Dendritic cell treated with granulocyte-macrophage colony-stimulating factor and Interleukin-4, amounts not matched to agents 40 ng/mL and 50 ng/mL, for 4 days (primary cell): ENCODE results near the gene BMP7.

Experiments used
- H3K27ac Mint-ChIP-seq: one replicate; pipeline ENCODE4 v1.8.0; 2022; ENCODE audit warnings: mild to moderate bottlenecking, mixed read lengths
- H3K27me3 Mint-ChIP-seq: one replicate; pipeline ENCODE4 v1.8.0; 2022; ENCODE audit warnings: mild to moderate bottlenecking, mixed read lengths
- H3K36me3 Mint-ChIP-seq: one replicate; pipeline ENCODE4 v1.8.0; 2022; ENCODE audit warnings: low read depth, mixed read lengths
- H3K4me1 Mint-ChIP-seq: one replicate; pipeline ENCODE4 v1.8.0; 2022; ENCODE audit warnings: low read depth, mixed read lengths
- H3K4me3 Mint-ChIP-seq: one replicate; pipeline ENCODE4 v1.8.0; 2022; ENCODE audit warnings: mild to moderate bottlenecking, moderate library complexity, mixed read lengths
- H3K9me3 Mint-ChIP-seq: one replicate; pipeline ENCODE4 v1.8.0; 2022; ENCODE audit warnings: mixed read lengths
- intact Hi-C: fragments of 100-400 bp; cut with micrococcal nuclease; formaldehyde crosslinking; loops from one replicate; pipeline ENCODE4 v1.15.0; 2022

BMP7 gene

DNA sequence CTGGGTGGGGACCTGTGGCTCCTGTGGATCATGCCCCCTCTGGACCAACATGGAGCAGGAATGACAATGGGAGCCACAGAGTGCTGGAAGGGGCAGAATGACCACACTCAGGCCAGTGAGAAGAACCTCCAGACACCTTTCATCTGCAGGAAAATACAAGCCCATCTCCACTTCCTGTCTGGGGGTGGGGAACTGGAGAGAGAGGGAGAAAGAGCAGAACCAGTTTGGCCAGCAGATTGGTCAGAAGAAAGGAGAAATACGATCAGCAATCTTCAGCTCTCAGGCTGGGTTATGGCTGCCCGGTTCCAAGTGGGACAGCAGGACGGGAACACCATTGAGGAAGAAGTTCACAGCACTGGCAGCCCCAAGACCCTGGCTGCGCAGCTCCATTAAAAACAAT lies 37.0 kb downstream of the BMP7 start:
- Mint-ChIP-seq H3K36me3 (no peaks in the 10 kb centered on the region), H3K27ac (no peak overlapping the region), H3K4me3 (no peak overlapping the region), H3K9me3 (no peaks in the 10 kb centered on the region), H3K27me3 (no peaks in the 10 kb centered on the region), H3K4me1 (no peaks in the 10 kb centered on the region)
- intact Hi-C loops: no loop called here

DNA sequence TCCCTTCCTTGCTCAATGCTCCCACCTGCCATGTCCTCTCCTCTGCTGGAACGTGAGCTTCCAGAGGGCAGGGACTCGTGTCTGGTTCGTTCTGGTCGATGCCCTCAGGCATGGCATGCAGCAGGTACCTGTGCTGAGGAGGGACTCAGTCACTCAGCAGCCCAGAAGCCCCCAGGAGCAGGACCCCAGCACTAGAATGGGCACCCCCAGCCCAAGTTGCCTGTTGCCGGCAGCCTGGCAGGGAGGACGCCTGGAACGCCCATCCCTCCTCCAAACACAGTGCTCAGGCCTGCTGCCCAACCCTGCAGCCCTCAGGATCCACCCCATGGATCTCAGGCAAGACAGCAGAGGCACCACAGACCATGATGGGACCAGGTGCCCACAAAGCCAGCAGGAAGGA lies 40.6 kb downstream of the BMP7 start:
- Mint-ChIP-seq H3K9me3 (no peaks in the 10 kb centered on the region), H3K4me3 (no peak overlapping the region), H3K27me3 (no peaks in the 10 kb centered on the region), H3K4me1 (no peaks in the 10 kb centered on the region), H3K27ac (no peak overlapping the region), H3K36me3 (no peaks in the 10 kb centered on the region)
- intact Hi-C loops: no loop called here

DNA sequence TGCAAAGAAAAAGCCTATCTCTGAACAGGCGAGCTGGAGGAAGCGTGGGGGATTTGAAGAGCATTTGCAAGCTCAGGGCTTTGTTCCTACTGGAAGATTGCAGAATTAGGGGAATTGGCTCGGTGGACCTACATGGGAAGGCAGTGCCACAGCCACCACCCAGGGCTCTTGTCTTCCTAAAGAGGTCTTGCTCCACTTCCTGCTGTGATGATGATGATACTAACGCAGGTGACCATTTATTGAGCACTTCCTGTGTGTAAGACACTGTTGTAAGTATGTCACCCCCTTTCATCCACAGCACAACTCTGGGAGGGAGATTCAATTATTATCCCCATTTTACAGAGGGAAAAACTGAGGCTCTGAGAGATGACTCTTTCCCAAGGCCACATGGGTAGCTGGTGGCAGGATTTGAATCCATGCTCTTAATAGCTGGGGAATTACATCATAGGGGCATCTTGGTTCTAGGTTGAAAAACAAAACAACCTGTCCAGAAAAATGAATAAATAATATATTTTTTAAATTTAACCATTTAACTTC lies 41.2 kb downstream of the BMP7 start:
- Mint-ChIP-seq H3K4me1 (no peaks in the 10 kb centered on the region), H3K36me3 (no peaks in the 10 kb centered on the region), H3K9me3 (no peaks in the 10 kb centered on the region), H3K27me3 (no peaks in the 10 kb centered on the region), H3K27ac (no peak overlapping the region), H3K4me3 (no peak overlapping the region)
- intact Hi-C loops: no loop called here

DNA sequence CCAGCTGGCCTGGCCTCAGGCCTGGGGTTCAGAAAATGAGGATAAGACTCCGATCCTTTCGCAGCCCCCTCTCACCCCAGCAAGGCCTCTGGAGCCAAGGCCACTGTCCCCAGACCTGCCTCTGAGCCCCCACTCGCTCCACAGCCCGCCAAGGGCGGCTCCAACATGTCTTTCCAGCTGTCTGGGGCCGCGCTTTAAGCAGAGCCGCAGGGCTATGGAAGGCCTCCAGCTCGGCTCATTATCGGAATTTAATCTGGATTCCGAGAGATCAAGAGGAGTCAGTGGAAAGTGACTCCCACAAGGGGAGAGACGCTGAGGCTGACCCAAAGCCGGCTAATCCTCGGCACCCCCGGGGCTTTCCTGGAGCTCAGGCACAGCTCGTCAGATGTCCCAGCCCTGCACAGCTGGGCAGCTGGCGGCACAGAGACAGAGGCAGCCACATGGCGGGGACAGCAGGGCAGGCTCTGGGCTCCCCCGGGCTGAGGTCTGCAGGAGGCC lies 41.8 kb downstream of the BMP7 start:
- intact Hi-C loops: no loop called here
- no peaks in the 10 kb centered on the region for H3K36me3 Mint-ChIP-seq
- H3K9me3 Mint-ChIP-seq: no peaks in the 10 kb centered on the region
- no peaks in the 10 kb centered on the region for H3K27me3 Mint-ChIP-seq
- H3K27ac Mint-ChIP-seq: no peak overlapping the region
- no peaks in the 10 kb centered on the region for H3K4me1 Mint-ChIP-seq
- no peak overlapping the region for H3K4me3 Mint-ChIP-seq

- Mint-ChIP-seq H3K36me3 (no peaks in the 10 kb centered on the region), H3K9me3 (no peaks in the 10 kb centered on the region), H3K4me1 (no peaks in the 10 kb centered on the region), H3K4me3 (no peak overlapping the region), H3K27me3 (no peaks in the 10 kb centered on the region), H3K27ac (no peak overlapping the region)
- intact Hi-C loops: no loop called here
These were observed 42.6 kb downstream of the BMP7 start for GRCh38 chr20:57223648-57224489.

DNA sequence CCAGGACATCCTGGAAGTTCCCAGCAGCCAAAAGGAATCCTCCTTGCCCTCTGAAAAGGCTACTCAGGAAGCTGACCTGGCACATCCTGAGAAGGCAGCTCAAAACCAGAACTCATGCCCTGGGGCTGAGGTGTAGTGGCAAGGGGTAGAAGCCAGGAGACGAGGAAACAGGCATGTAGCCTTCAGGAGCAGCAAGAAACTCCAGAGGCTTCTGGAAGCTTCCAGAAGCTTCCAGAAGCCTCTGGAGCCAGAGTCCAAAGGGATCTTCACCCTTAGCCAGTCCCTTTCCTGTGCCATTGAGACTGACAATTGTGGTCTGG lies 43.9 kb downstream of the BMP7 start:
- Mint-ChIP-seq H3K9me3 (no peaks in the 10 kb centered on the region), H3K27me3 (no peaks in the 10 kb centered on the region), H3K4me1 (no peaks in the 10 kb centered on the region), H3K4me3 (no peak overlapping the region), H3K36me3 (no peaks in the 10 kb centered on the region), H3K27ac (no peak overlapping the region)
- intact Hi-C loops: no loop called here

GRCh38 chr20:57221916-57222630 lies 44.4 kb downstream of the BMP7 start:
- Mint-ChIP-seq H3K4me1 (no peaks in the 10 kb centered on the region), H3K4me3 (no peak overlapping the region), H3K36me3 (no peaks in the 10 kb centered on the region), H3K9me3 (no peaks in the 10 kb centered on the region), H3K27ac (no peak overlapping the region), H3K27me3 (no peaks in the 10 kb centered on the region)
- intact Hi-C loops: no loop called here

- intact Hi-C loops: no loop called here
- H3K4me3 Mint-ChIP-seq: no peak overlapping the region
- no peak overlapping the region for H3K27ac Mint-ChIP-seq
- no peaks in the 10 kb centered on the region for H3K36me3 Mint-ChIP-seq
- no peaks in the 10 kb centered on the region for H3K4me1 Mint-ChIP-seq
- no peaks in the 10 kb centered on the region for H3K9me3 Mint-ChIP-seq
- H3K27me3 Mint-ChIP-seq: no peaks in the 10 kb centered on the region
These were observed 45.9 kb downstream of the BMP7 start for GRCh38 chr20:57220337-57221145.

DNA sequence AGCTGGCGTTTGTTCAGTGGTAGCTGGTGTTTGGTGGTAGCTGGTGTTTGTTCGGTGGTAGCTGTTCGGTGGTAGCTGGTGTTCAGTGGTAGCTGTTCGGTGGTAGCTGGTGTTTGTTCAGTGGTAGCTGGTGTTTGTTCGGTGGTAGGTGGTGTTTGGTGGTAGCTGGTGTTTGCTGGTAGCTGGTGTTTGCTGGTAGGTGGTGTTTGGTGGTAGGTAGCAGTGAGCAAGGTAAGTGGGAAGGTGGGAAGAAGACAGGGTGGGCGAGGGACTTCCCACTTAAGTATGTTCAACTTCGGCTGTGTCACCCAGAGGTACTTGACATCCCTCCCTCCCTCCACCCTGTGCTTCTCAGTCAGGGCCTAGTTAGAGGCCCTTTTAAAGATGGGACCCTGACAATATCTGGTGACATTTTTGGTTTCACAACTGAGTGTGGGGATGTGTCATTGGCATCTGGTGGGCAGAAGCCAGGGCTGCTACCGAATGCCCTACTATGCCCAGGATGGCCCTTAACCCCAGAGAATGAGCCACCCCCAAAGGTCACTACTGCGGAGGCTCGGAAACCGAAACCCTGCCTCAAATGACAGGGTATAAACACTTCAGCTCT lies 47.3 kb downstream of the BMP7 start:
- Mint-ChIP-seq H3K27me3 (no peaks in the 10 kb centered on the region), H3K4me1 (no peaks in the 10 kb centered on the region), H3K4me3 (no peak overlapping the region), H3K27ac (no peak overlapping the region), H3K36me3 (no peaks in the 10 kb centered on the region), H3K9me3 (no peaks in the 10 kb centered on the region)
- intact Hi-C loops: no loop called here

DNA sequence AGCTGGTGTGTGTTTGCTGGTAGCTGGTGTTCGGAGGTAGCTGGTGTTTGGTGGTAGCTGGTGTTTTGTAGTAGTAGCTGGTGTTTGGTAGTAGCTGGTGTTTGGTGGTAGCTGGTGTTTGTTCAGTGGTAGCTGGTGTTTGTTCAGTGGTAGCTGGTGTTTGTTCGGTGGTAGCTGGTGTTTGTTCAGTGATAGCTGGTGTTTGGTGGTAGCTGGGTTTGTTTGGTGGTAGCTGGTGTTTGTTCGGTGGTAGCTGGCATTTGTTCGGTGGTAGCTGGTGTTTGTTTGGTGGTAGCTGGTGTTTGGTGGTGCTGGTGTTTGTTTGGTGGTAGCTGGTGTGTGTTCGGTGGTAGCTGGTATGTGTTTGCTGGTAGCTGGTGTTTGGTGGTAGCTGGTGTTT lies 48.0 kb downstream of the BMP7 start:
- H3K4me3 Mint-ChIP-seq: no peak overlapping the region
- H3K4me1 Mint-ChIP-seq: no peaks in the 10 kb centered on the region
- no peaks in the 10 kb centered on the region for H3K9me3 Mint-ChIP-seq
- intact Hi-C loops: no loop called here
- H3K27ac Mint-ChIP-seq: no peak overlapping the region
- H3K36me3 Mint-ChIP-seq: no peaks in the 10 kb centered on the region
- no peaks in the 10 kb centered on the region for H3K27me3 Mint-ChIP-seq

DNA sequence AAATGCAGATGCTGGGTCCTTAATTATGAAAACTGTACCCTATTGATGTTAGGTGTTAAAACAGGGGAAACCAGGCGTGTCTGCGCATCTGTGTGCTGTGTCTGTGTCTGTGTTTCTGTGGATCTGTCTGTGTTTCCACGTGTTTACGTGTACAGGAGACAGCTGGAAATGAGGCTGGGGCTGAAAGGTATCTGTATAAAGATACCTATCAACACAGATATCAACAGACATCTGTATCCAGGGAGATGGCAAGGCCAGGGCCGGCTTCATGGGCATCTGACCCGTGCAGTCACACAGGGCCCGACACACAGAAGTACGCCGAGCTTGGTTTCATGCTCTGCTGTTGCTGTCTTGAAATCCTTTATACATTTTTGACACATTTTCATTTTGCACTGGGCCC lies 48.6 kb downstream of the BMP7 start:
- intact Hi-C loops: no loop called here
- Mint-ChIP-seq H3K36me3 (no peaks in the 10 kb centered on the region), H3K4me3 (no peak overlapping the region), H3K9me3 (no peaks in the 10 kb centered on the region), H3K4me1 (no peaks in the 10 kb centered on the region), H3K27ac (no peak overlapping the region), H3K27me3 (peaks cover 3% of the 10 kb centered on the region)

- intact Hi-C loops: no loop called here
- no peak overlapping the region for H3K4me3 Mint-ChIP-seq
- no peaks in the 10 kb centered on the region for H3K4me1 Mint-ChIP-seq
- H3K9me3 Mint-ChIP-seq: no peaks in the 10 kb centered on the region
- H3K27me3 Mint-ChIP-seq: peaks cover 7% of the 10 kb centered on the region
- H3K27ac Mint-ChIP-seq: no peak overlapping the region
- H3K36me3 Mint-ChIP-seq: no peaks in the 10 kb centered on the region
These were observed 49.8 kb downstream of the BMP7 start for GRCh38 chr20:57216669-57217068.

DNA sequence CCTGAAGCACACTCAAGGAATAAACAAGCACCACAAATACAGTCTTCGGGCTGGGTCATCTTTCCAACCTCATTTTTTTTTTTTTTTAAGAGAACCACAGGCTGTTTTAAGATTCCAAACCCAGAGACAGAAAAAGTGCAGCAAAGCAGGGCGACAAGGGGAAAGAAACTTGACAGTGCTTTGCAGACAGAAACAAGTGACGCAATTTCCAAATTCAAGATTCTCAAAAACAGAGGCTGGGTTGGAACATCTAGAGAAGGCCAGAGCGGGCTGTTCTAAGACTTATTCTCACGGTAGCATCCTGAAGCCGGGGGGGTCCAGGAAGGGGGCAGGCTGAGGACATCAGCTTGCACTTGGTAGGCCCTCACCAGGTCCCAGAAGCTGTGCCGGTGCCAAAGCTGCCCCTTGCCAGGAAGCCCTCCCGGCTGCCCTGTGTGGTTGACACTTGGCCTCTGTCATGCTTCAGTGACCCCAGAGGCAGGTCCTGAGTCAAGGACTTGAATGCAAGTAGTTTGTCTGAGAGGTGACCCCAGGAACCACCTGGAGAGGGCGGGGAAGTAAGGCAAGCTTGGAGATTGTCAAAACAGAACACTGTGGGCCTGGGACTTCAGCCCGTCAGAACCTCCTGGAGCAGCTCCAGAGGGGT lies 50.5 kb downstream of the BMP7 start:
- peaks cover 7% of the 10 kb centered on the region for H3K27me3 Mint-ChIP-seq
- no peaks in the 10 kb centered on the region for H3K9me3 Mint-ChIP-seq
- H3K27ac Mint-ChIP-seq: no peak overlapping the region
- no peak overlapping the region for H3K4me3 Mint-ChIP-seq
- intact Hi-C loops: no loop called here
- no peaks in the 10 kb centered on the region for H3K4me1 Mint-ChIP-seq
- no peaks in the 10 kb centered on the region for H3K36me3 Mint-ChIP-seq
